A549 (cell line): ENCODE results near the gene UMOD.

ENCODE experiments used
- CEBPB ChIP-seq, 2 experiments: fragments of >200 bp in 1 of 2; sonication (Bioruptor Twin) in 1 of 2; formaldehyde crosslinking in 1 of 2; IDR thresholded peaks; 2 replicates each; pipeline ENCODE4 v1.6.1; 2012 to 2016
- MAFK ChIP-seq: fragments of 450-650 bp; IDR thresholded peaks from 2 replicates; pipeline ENCODE4 v1.6.1; 2014; ENCODE audit not compliant: partially characterized antibody
- POLR2A ChIP-seq: IDR thresholded peaks from 2 replicates; pipeline ENCODE4 v1.6.1; 2012; ENCODE audit warnings: mild to moderate bottlenecking, low read length
- SMC3 ChIP-seq: fragments of >200 bp; sonication (Bioruptor Twin); formaldehyde crosslinking; IDR thresholded peaks from 3 replicates; pipeline ENCODE4 v1.6.1; 2018; ENCODE audit warnings: inconsistent platforms
- TP53 ChIP-seq: fragments of 250-450 bp; sonication (Bioruptor Pico); IDR thresholded peaks from 2 replicates; pipeline ENCODE4 v1.5.0; 2021; ENCODE audit warnings: mild to moderate bottlenecking, moderate library complexity
- TF ChIP-seq, protein P1 (sequence below): fragments of >200 bp; sonication (Bioruptor Twin); formaldehyde crosslinking; IDR thresholded peaks from 3 replicates; pipeline ENCODE4 v1.5.1; 2016

DNA sequence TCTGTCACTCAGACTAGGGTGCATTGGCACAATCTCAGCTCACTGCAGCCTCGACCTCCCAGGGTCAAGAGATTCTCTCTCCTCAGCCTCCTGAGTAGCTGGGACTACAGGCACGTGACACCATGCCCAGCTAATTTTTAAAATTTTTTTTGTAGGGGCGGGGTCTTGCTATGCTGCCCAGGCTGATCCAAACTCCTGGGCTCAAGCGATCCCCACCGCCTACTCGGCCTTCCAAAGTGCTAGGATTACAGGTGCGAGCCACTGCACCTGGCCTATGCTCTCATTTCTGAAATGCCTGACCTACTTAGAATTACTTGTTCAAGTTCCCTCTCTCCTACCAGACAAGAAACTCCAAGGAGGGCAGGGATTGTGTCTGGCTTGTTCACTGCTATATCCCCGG is 20.1 kb downstream of the UMOD start:
- TF ChIP-seq CEBPB (IDR thresholded peaks at IDR 0.05) (no peak), MAFK (no peak), TP53 (CRISPR knock-in tag) (no peak), POLR2A (no peak), SMC3 (no peak)
- TF ChIP-seq, protein P1, sequence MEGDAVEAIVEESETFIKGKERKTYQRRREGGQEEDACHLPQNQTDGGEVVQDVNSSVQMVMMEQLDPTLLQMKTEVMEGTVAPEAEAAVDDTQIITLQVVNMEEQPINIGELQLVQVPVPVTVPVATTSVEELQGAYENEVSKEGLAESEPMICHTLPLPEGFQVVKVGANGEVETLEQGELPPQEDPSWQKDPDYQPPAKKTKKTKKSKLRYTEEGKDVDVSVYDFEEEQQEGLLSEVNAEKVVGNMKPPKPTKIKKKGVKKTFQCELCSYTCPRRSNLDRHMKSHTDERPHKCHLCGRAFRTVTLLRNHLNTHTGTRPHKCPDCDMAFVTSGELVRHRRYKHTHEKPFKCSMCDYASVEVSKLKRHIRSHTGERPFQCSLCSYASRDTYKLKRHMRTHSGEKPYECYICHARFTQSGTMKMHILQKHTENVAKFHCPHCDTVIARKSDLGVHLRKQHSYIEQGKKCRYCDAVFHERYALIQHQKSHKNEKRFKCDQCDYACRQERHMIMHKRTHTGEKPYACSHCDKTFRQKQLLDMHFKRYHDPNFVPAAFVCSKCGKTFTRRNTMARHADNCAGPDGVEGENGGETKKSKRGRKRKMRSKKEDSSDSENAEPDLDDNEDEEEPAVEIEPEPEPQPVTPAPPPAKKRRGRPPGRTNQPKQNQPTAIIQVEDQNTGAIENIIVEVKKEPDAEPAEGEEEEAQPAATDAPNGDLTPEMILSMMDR, result no peak
